Femur (tissue), 1 donor: Measurements from ENCODE around the gene ELP4.

Experiments used
- DNase-seq: peaks from one replicate; pipeline ENCODE4 v3.0.0-alpha.2; 2017

The ELP4 gene

GRCh38 chr11:31802000-31802551 lies 292.5 kb downstream of the ELP4 start:
- DNase-seq: no peak

GRCh38 chr11:31802609-31802989 lies 293.0 kb downstream of the ELP4 start:
- DNase-seq: peak; percentile 8

GRCh38 chr11:31802990-31803812 lies 293.6 kb downstream of the ELP4 start:
- peak; percentile 16 for DNase-seq

GRCh38 chr11:31803813-31804311 lies 294.3 kb downstream of the ELP4 start:
- DNase-seq: peak; percentile 8

- DNase-seq: peak; percentile 19
Observed at GRCh38 chr11:31804312-31805036, 294.9 kb downstream of the ELP4 start.

- DNase-seq: peak; percentile 20
Observed at GRCh38 chr11:31805037-31805628, 295.6 kb downstream of the ELP4 start.

- peak; percentile 9 for DNase-seq
Observed at GRCh38 chr11:31805629-31806185, 296.1 kb downstream of the ELP4 start.

- DNase-seq: peak; percentile 16
Observed at GRCh38 chr11:31806186-31806927, 296.8 kb downstream of the ELP4 start.

- DNase-seq: no peak
Observed at GRCh38 chr11:31806928-31807798, 297.6 kb downstream of the ELP4 start.

- no peak for DNase-seq
Observed at GRCh38 chr11:31807799-31808667, 298.5 kb downstream of the ELP4 start.

GRCh38 chr11:31808721-31809540 lies 299.4 kb downstream of the ELP4 start:
- DNase-seq: no peak

- DNase-seq: no peak
Observed at GRCh38 chr11:31809541-31809856, 299.9 kb downstream of the ELP4 start.

GRCh38 chr11:31809857-31810778 lies 300.6 kb downstream of the ELP4 start:
- DNase-seq: peak; percentile 47

GRCh38 chr11:31810779-31811647 lies 301.4 kb downstream of the ELP4 start, which contains the start of gene PAX6:
TSS of gene PAX6 (minus strand) at chr11:31811322. CDS start at chr11:31806411, 4,911 bp downstream.
- DNase-seq: peak; percentile 58

GRCh38 chr11:31812383-31813381 lies 303.1 kb downstream of the ELP4 start:
- DNase-seq: peak; percentile 17
